Loucy (cell line): Measurements from ENCODE around the gene SMIM27.

Experiments used
- H2AFZ ChIP-seq: fragments of 200-600 bp; sonication (generic); 2 replicates; pipeline ENCODE4 v1.6.0; 2016; ENCODE audit warnings: antibody characterized with exemption, mild to moderate bottlenecking, low read length, moderate library complexity
- H3F3A ChIP-seq: fragments of 200-600 bp; 2 replicates; pipeline ENCODE4 v1.6.0; 2016; ENCODE audit warnings: antibody characterized with exemption, low read depth, mild to moderate bottlenecking
- H3K27me3 ChIP-seq: fragments of 200-600 bp; sonication (generic); 2 replicates; pipeline ENCODE4 v1.6.1; 2014; ENCODE audit warnings: low read length, mild to moderate bottlenecking; ENCODE audit not compliant: insufficient read depth, poor library complexity, severe bottlenecking
- H3K36me3 ChIP-seq: fragments of 200-600 bp; sonication (generic); 2 replicates; pipeline ENCODE4 v1.6.1; 2016; ENCODE audit warnings: low read length; ENCODE audit not compliant: insufficient read depth
- H3K4me1 ChIP-seq: fragments of 200-600 bp; sonication (generic); 2 replicates; pipeline ENCODE4 v1.5.1; 2014; ENCODE audit warnings: low read length, mild to moderate bottlenecking; ENCODE audit not compliant: insufficient read depth, poor library complexity, severe bottlenecking
- H3K4me2 ChIP-seq: fragments of 200-600 bp; sonication (generic); 2 replicates; pipeline ENCODE4 v1.6.0; 2014; ENCODE audit warnings: antibody characterized with exemption, low read length, low read depth, mild to moderate bottlenecking; ENCODE audit not compliant: poor library complexity, severe bottlenecking
- H3K4me3 ChIP-seq: fragments of 200-600 bp; sonication (generic); 2 replicates; pipeline ENCODE4 v1.5.1; 2014; ENCODE audit warnings: low read length, mild to moderate bottlenecking, mixed read lengths; ENCODE audit not compliant: poor library complexity, severe bottlenecking
- H3K79me2 ChIP-seq: fragments of 200-600 bp; sonication (generic); 2 replicates; pipeline ENCODE4 v1.6.1; 2014; ENCODE audit warnings: low read length; ENCODE audit not compliant: insufficient read depth
- H3K9ac ChIP-seq: fragments of 200-600 bp; sonication (generic); 2 replicates; pipeline ENCODE4 v1.6.0; 2014; ENCODE audit warnings: mild to moderate bottlenecking, low read depth, low read length, moderate library complexity; ENCODE audit not compliant: poor library complexity, severe bottlenecking
- H3K9me2 ChIP-seq: fragments of 200-600 bp; sonication (generic); replicated peaks from 2 replicates; pipeline ENCODE4 v1.6.1; 2016; ENCODE audit warnings: low read depth, low read length, mixed read lengths
- H3K9me3 ChIP-seq: fragments of 200-600 bp; sonication (generic); 2 replicates; pipeline ENCODE4 v1.6.1; 2014; ENCODE audit warnings: mild to moderate bottlenecking, antibody characterized with exemption, low read length, low read depth; ENCODE audit not compliant: insufficient read depth
- H4K20me1 ChIP-seq: fragments of 200-600 bp; sonication (generic); 2 replicates; pipeline ENCODE4 v1.6.0; 2014; ENCODE audit warnings: antibody characterized with exemption, low read length, mild to moderate bottlenecking; ENCODE audit not compliant: insufficient read depth, poor library complexity, severe bottlenecking
- CTCF ChIP-seq: fragments of 200-600 bp; sonication (generic); conservative IDR thresholded peaks from 2 replicates; pipeline ENCODE4 v1.5.1; 2014; ENCODE audit warnings: mild to moderate bottlenecking, antibody characterized with exemption, low read length
- EZH2phosphoT487 ChIP-seq: fragments of 200-600 bp; IDR thresholded peaks from 2 replicates; pipeline ENCODE4 v1.6.1; 2018; ENCODE audit warnings: antibody characterized with exemption, mild to moderate bottlenecking, moderate library complexity, borderline replicate concordance

Gene SMIM27

GRCh38 chr9:32565967-32566366 lies 13.8 kb downstream of the SMIM27 start:
- Histone ChIP-seq H4K20me1 (peaks cover 5% of the 10 kb centered on the region), H3K9me2 (no peaks in the 10 kb centered on the region), H3F3A (no peaks in the 10 kb centered on the region), H2AFZ (no peak overlapping the region), H3K27me3 (no peaks in the 10 kb centered on the region), H3K79me2 (peaks cover 35% of the 10 kb centered on the region), H3K4me2 (no peak overlapping the region), H3K4me1 (peaks cover 14% of the 10 kb centered on the region), H3K36me3 (peaks cover 21% of the 10 kb centered on the region; the same call in 1 of the 2 replicates), H3K9me3 (no peaks in the 10 kb centered on the region), H3K4me3 (no peak overlapping the region), H3K9ac (no peak overlapping the region)
- TF ChIP-seq CTCF (no peak), EZH2phosphoT487 (no peak)

- Histone ChIP-seq H3F3A (no peaks in the 10 kb centered on the region), H3K4me1 (peaks cover 20% of the 10 kb centered on the region), H3K4me3 (no peak overlapping the region), H3K27me3 (no peaks in the 10 kb centered on the region), H3K79me2 (peaks cover 43% of the 10 kb centered on the region), H3K4me2 (no peak overlapping the region), H2AFZ (no peak overlapping the region), H3K9ac (no peak overlapping the region), H3K9me2 (no peaks in the 10 kb centered on the region), H4K20me1 (peaks cover 11% of the 10 kb centered on the region), H3K36me3 (peaks cover 21% of the 10 kb centered on the region; the same call in 1 of the 2 replicates), H3K9me3 (no peaks in the 10 kb centered on the region)
- no peak for TF ChIP-seq EZH2phosphoT487
- no peak for TF ChIP-seq CTCF
Measured at GRCh38 chr9:32566770-32567169, 14.6 kb downstream of the SMIM27 start.

- Histone ChIP-seq H3K36me3 (peaks cover 16% of the 10 kb centered on the region; the same call in 1 of the 2 replicates), H3K4me1 (peaks cover 30% of the 10 kb centered on the region), H4K20me1 (peaks cover 15% of the 10 kb centered on the region), H3K79me2 (peaks cover 53% of the 10 kb centered on the region), H3F3A (peaks cover 5% of the 10 kb centered on the region; the same call in 1 of the 2 replicates), H3K4me2 (peak overlapping the region; percentile 86), H3K4me3 (peak overlapping the region; percentile 92), H3K9ac (peak overlapping the region; percentile 85), H3K9me3 (no peaks in the 10 kb centered on the region), H2AFZ (no peak overlapping the region), H3K27me3 (no peaks in the 10 kb centered on the region), H3K9me2 (no peaks in the 10 kb centered on the region)
- TF ChIP-seq CTCF (no peak), EZH2phosphoT487 (no peak)
Measured at GRCh38 chr9:32570262-32570661, 18.1 kb downstream of the SMIM27 start.
